GM18517 (cell line): ENCODE measurements around the gene DLX2.
"Not testable (repeated sequence)": the region's sequence is repeated elsewhere in the genome, so short reads cannot be mapped to it uniquely, and the experiment has no call there.

Source experiments
- ATAC-seq: cut with Tn5 transposase; IDR thresholded peaks from one replicate; pipeline ENCODE4 v1.9.1; 2021; ENCODE audit warnings: mild to moderate bottlenecking, moderate library complexity; ENCODE audit not compliant: unreplicated experiment

Gene DLX2

GRCh38 chr2:172102391-172103359 lies at the start of gene DLX2:
TSS of gene DLX2 (minus strand) at chr2:172102900. CDS start at chr2:172102538, 362 bp downstream.
- ATAC-seq = peak; percentile 54

- no peak for ATAC-seq
Measured at GRCh38 chr2:172147944-172148650, 45.4 kb upstream of the DLX2 start.

GRCh38 chr2:172143817-172144216 lies 41.1 kb upstream of the DLX2 start:
- no peak for ATAC-seq

- ATAC-seq = not testable (repeated sequence)
Measured at GRCh38 chr2:172138727-172139126, 36.0 kb upstream of the DLX2 start.

- ATAC-seq = no peak
Measured at GRCh38 chr2:172137943-172138342, 35.2 kb upstream of the DLX2 start.

GRCh38 chr2:172137109-172137508 lies 34.4 kb upstream of the DLX2 start:
- ATAC-seq = no peak

- no peak for ATAC-seq
Measured at GRCh38 chr2:172135446-172135845, 32.7 kb upstream of the DLX2 start.

- no peak for ATAC-seq
Measured at GRCh38 chr2:172134270-172134669, 31.6 kb upstream of the DLX2 start.

GRCh38 chr2:172131713-172132555 lies 29.2 kb upstream of the DLX2 start:
- ATAC-seq = no peak

- ATAC-seq = no peak
Measured at GRCh38 chr2:172129404-172129803, 26.7 kb upstream of the DLX2 start.

- no peak for ATAC-seq
Measured at GRCh38 chr2:172128484-172128883, 25.8 kb upstream of the DLX2 start.

GRCh38 chr2:172120118-172120517 lies 17.4 kb upstream of the DLX2 start:
- no peak for ATAC-seq

- no peak for ATAC-seq
Measured at GRCh38 chr2:172119089-172119488, 16.4 kb upstream of the DLX2 start.

GRCh38 chr2:172116107-172116506 lies 13.4 kb upstream of the DLX2 start:
- ATAC-seq = no peak

GRCh38 chr2:172114579-172114978 lies 11.9 kb upstream of the DLX2 start:
- ATAC-seq = no peak

GRCh38 chr2:172114176-172114575 lies 11.5 kb upstream of the DLX2 start:
- ATAC-seq = not testable (repeated sequence)

GRCh38 chr2:172113617-172114016 lies 10.9 kb upstream of the DLX2 start:
- no peak for ATAC-seq

- no peak for ATAC-seq
Measured at GRCh38 chr2:172109988-172110811, 7.5 kb upstream of the DLX2 start.

GRCh38 chr2:172109256-172109987 lies 6.7 kb upstream of the DLX2 start:
- no peak for ATAC-seq

- no peak for ATAC-seq
Measured at GRCh38 chr2:172108587-172108930, 5.9 kb upstream of the DLX2 start.
